Lung microvascular endothelial cell (primary cell): ENCODE data around the gene TSHZ1. TPM values are rescaled to one million over a fixed set of nuclear protein-coding genes. Genes with fewer than 3 reads are reported as not detected.
"Not testable (repeated sequence)": the region's sequence is repeated elsewhere in the genome, so short reads cannot be mapped to it uniquely, and the experiment has no call there.

Experiments
- DNase-seq, 2 donors: peaks; one replicate each; pipeline versions ENCODE4 v3.0.0 to v3.0.0-alpha.2; 2010; ENCODE audit warnings: low read depth in 2 of 2
- total RNA-seq: library from RNA; depleted of rRNA; stranded (reverse); fragments of >200 nt; gene quantifications from 2 replicates; pipeline ENCODE4 v1.2.1, GENCODE V29; 2014

TSHZ1 gene
- total RNA-seq, 1 donor from 2014 or later, result 12.5 TPM

- no peak for DNase-seq
These were observed 99.0 kb downstream of the TSHZ1 start for GRCh38 chr18:75309564-75309963.

DNA sequence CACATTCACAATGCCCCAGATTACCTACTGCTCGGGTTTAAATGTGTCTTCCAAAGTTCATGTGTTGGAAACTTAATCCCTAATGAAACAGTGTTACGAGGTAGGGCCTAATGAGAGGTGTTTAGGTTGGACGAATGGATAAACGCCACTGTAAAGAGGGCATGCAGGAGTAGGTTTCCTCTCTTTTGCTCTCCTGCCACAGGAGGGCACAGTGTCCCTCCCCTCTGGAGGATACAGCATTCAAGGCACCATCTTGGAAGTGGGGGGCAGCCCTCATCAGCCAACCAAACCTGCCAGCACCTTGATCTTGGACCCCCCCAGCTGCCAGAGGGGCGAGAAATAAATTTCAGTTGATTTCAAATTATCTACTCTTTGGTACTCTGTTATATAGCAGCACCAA is 103.5 kb downstream of the TSHZ1 start:
- DNase-seq, result no peak

DNA sequence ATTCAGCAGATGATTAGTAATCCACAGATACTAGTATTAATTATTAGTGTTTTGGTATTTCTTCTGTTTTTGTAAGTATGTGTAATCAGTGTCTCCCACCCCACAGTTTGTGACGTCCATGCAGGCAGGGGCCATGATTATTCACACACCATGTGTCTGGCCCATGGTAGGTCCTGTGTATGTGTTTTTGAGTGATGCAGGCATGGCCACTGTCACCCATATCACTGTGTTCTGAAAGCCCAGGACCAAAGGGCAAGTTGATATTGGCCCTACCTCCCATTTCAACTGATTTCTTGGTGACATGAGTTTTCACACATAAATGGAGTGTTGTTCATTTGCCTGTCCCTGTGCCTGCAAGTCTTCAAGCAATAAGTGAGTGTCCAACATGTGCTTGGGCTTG is 104.0 kb downstream of the TSHZ1 start:
- DNase-seq, result no peak

- no peak for DNase-seq
These were observed 105.6 kb downstream of the TSHZ1 start for GRCh38 chr18:75316223-75316622.

- DNase-seq, result no peak
These were observed 106.2 kb downstream of the TSHZ1 start for GRCh38 chr18:75316826-75317225.

DNA sequence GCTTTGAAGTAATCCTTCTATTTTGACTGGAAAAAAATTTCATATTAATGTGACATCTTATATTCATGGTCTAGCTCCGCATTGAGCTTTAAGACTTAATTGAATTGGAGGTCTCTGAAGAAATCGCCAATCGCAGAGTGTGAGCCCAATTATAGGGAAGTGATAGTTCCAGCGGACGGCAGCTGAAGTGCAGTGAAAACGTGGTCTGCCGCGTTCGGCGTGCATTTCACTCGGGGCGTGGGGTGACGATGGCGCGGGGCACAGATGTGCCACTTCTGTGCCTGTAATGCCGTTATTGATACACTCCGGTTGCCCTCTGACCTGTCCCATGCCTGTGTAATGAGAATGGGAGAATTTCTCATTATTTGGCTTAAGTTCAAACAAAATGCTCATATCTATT is 106.7 kb downstream of the TSHZ1 start:
- DNase-seq, result no peak

GRCh38 chr18:75317703-75318102 is 107.1 kb downstream of the TSHZ1 start:
- no peak for DNase-seq

- DNase-seq, result no peak
These were observed 109.3 kb downstream of the TSHZ1 start for GRCh38 chr18:75319905-75320304.

- DNase-seq, result no peak
These were observed 109.9 kb downstream of the TSHZ1 start for GRCh38 chr18:75320506-75320905.

- no peak for DNase-seq
These were observed 110.8 kb downstream of the TSHZ1 start for GRCh38 chr18:75321431-75321830.

- no peak for DNase-seq
These were observed 111.6 kb downstream of the TSHZ1 start for GRCh38 chr18:75322206-75322605.

DNA sequence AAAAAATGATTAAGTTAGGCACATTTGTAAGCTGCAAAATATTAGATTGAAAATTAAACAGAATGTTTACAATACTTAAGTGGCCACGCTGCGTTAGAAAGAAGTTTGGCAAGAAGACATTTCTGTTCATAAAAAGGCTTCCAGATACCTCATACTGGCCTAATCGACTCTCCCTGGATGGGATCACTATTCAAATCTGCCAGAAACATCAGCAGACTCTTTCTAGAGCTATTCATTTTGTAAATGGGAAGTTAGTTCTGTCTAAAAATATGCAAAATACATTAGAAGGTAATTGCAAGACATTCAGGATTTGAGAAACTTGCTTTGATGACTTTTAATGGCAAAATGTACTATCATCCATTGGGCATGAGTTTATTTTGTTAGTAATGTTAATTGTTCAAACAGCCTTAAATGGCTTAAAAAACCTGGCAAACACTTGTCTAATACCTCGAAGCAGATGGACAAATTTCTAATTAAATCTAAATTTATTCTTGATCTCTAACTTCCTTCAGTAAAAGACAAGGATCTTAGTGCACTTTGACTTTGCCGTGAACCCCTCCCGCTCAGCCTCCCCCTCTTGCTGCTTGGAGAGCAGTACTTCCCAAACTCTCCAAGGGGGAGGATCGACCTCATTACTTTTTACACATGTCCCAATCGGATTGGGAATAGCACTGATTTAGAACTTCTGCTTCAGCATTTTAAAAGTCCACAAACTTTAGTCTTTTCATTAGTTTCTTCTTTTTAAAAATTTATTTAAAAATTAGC is 113.4 kb downstream of the TSHZ1 start:
- DNase-seq, result no peak

GRCh38 chr18:75324686-75325257 is 114.2 kb downstream of the TSHZ1 start:
- no peak for DNase-seq

DNA sequence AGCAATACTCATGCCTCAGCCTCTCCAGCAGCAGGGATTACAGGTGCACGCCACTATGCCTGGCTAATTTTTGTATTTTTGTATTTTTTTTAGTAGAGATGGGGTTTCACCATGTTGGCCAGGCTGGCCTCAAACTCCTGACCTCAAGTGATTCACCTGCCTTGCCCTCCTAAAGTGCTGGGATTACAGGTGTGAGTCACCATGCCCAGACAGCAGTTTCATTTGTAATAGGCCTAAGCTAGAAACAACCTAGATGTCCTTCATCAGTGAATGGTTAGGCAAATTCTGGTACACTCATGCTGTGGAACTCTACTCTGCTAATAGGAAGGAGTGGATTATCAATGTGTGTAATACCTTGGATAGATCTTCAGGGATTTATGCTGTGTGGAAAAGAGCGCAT is 119.2 kb downstream of the TSHZ1 start:
- DNase-seq, result not testable (repeated sequence)

- no peak for DNase-seq
These were observed 119.7 kb downstream of the TSHZ1 start for GRCh38 chr18:75330308-75330707.

GRCh38 chr18:75334869-75335268 is 124.3 kb downstream of the TSHZ1 start:
- DNase-seq, result no peak

DNA sequence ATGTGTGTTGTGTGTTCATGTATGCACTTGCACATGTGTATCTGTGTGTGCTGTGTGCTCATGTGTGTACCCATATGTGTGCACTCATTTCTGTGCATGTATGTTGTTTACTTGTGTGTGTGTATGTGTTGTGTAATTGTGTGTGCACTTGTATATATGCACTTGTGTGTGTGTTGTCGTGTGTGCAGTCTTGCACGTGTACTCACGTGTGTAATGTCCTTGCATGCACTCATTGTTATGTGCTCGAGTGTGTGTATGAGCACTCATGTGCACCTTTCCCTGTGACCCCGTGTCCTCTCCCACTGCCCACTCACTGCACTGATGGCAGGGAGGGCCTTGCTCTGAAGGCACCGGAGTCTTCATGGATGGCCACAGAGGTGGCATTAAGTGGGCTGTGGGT is 124.9 kb downstream of the TSHZ1 start:
- no peak for DNase-seq

- no peak for DNase-seq
These were observed 126.2 kb downstream of the TSHZ1 start for GRCh38 chr18:75336767-75337166.

DNA sequence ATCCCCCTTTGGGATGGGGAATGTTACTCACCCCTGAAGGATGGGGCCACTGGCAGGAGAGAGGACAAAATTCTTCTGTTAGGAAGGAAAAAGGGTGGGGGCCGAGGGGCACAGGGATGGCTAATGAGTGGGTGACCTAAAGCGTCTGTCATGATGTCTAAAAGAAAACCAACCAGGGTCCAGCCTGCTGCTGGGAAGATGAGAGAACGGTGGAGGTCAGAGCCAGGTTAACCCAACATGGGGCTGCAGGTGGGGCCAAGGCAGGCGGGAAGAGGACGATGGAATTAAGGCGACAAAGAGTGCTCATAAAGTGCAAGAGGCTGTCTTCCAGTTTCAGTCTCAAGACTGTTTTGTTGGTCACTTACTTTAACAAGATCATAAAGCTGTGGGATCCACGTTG is 126.8 kb downstream of the TSHZ1 start:
- DNase-seq, result no peak

GRCh38 chr18:75338631-75339030 is 128.0 kb downstream of the TSHZ1 start:
- no peak for DNase-seq
